HEK293 (cell line): ENCODE measurements around the gene LY86.

ENCODE experiments used
- CTCF ChIP-seq: fragments of 450-650 bp; formaldehyde crosslinking; IDR thresholded peaks from 2 replicates; pipeline ENCODE4 v1.5.1; 2016; ENCODE audit warnings: missing biosample characterization, missing genetic modification characterization
- KLF1 ChIP-seq: fragments of 450-650 bp; formaldehyde crosslinking; IDR thresholded peaks from 2 replicates; pipeline ENCODE4 v1.5.1; 2016; ENCODE audit warnings: missing biosample characterization, missing genetic modification characterization
- MZF1 ChIP-seq: fragments of 450-650 bp; formaldehyde crosslinking; IDR thresholded peaks from 2 replicates; pipeline ENCODE4 v1.5.1; 2017; ENCODE audit warnings: missing biosample characterization, missing genetic modification characterization, borderline replicate concordance
- ZBTB21 ChIP-seq: fragments of 450-650 bp; formaldehyde crosslinking; IDR thresholded peaks from 2 replicates; pipeline ENCODE4 v1.5.1; 2017; ENCODE audit warnings: missing biosample characterization, missing genetic modification characterization
- ZBTB8A ChIP-seq: fragments of 450-650 bp; formaldehyde crosslinking; IDR thresholded peaks from 2 replicates; pipeline ENCODE4 v1.5.1; 2016; ENCODE audit warnings: missing biosample characterization, missing genetic modification characterization
- ZNF202 ChIP-seq: fragments of 450-650 bp; formaldehyde crosslinking; IDR thresholded peaks from 2 replicates; pipeline ENCODE4 v1.5.1; 2016; ENCODE audit warnings: missing biosample characterization, missing genetic modification characterization, borderline replicate concordance
- ZNF223 ChIP-seq: fragments of 450-650 bp; formaldehyde crosslinking; IDR thresholded peaks from 2 replicates; pipeline ENCODE4 v1.5.1; 2016; ENCODE audit warnings: missing biosample characterization, missing genetic modification characterization
- ZNF426 ChIP-seq: fragments of 450-650 bp; formaldehyde crosslinking; IDR thresholded peaks from 2 replicates; pipeline ENCODE4 v1.5.1; 2017; ENCODE audit warnings: missing biosample characterization, missing genetic modification characterization, mild to moderate bottlenecking, inconsistent platforms, moderate library complexity
- ZNF76 ChIP-seq: fragments of 450-650 bp; formaldehyde crosslinking; IDR thresholded peaks from 2 replicates; pipeline ENCODE4; 2016; ENCODE audit warnings: low read depth, missing biosample characterization, missing genetic modification characterization, borderline replicate concordance
- TF ChIP-seq, protein P1 (sequence below): fragments of 450-650 bp; formaldehyde crosslinking; IDR thresholded peaks from 2 replicates; pipeline ENCODE4 v1.5.1; 2016; ENCODE audit warnings: missing biosample characterization, missing genetic modification characterization
- TF ChIP-seq, protein P2 (sequence below): IDR thresholded peaks from 2 replicates; pipeline ENCODE4 v1.6.1; 2011; ENCODE audit warnings: mild to moderate bottlenecking, low read depth, low read length, borderline replicate concordance

DNA sequence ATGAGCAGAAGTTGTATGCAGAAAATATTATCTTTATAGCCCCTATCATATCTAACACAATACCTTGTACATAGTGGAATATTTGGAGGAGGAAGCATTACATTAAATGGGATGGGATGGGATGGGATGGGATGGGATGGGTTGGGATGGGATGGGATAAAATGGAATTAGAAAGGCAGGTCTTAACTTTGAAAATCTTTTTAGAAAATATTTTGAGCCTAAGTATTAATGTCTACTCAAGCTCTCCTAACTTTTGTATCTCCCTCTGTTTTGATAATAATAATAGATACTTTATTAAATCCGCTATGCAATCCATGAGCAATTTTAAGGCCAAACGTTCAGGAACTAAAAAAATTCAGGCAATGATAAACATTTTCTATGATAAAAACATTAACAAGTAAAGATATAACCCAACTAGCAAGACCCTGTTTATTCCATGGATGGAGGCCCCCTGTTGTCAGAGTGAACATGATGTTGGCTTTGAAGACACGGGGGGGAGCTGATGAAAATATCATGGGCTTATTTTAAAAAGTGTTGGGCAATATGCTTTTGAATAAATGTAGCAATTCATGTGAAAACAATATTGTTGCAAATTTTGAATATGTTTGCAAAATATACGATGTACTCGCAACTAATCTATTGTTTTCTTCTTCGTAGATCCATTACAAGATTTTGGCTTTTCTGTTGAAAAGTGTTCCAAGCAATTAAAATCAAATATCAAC lies 35.9 kb downstream of the LY86 start:
- TF ChIP-seq ZNF223 (no peak), CTCF (tag by site-specific recombination) (no peak), ZNF76 (tag by site-specific recombination) (no peak), MZF1 (tag by site-specific recombination) (no peak), ZBTB21 (no peak), KLF1 (no peak), ZNF202 (tag by site-specific recombination) (no peak), ZBTB8A (no peak), ZNF426 (no peak)
- TF ChIP-seq, protein P1, sequence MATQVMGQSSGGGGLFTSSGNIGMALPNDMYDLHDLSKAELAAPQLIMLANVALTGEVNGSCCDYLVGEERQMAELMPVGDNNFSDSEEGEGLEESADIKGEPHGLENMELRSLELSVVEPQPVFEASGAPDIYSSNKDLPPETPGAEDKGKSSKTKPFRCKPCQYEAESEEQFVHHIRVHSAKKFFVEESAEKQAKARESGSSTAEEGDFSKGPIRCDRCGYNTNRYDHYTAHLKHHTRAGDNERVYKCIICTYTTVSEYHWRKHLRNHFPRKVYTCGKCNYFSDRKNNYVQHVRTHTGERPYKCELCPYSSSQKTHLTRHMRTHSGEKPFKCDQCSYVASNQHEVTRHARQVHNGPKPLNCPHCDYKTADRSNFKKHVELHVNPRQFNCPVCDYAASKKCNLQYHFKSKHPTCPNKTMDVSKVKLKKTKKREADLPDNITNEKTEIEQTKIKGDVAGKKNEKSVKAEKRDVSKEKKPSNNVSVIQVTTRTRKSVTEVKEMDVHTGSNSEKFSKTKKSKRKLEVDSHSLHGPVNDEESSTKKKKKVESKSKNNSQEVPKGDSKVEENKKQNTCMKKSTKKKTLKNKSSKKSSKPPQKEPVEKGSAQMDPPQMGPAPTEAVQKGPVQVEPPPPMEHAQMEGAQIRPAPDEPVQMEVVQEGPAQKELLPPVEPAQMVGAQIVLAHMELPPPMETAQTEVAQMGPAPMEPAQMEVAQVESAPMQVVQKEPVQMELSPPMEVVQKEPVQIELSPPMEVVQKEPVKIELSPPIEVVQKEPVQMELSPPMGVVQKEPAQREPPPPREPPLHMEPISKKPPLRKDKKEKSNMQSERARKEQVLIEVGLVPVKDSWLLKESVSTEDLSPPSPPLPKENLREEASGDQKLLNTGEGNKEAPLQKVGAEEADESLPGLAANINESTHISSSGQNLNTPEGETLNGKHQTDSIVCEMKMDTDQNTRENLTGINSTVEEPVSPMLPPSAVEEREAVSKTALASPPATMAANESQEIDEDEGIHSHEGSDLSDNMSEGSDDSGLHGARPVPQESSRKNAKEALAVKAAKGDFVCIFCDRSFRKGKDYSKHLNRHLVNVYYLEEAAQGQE (tag by site-specific recombination), result no peak
- TF ChIP-seq, protein P2, sequence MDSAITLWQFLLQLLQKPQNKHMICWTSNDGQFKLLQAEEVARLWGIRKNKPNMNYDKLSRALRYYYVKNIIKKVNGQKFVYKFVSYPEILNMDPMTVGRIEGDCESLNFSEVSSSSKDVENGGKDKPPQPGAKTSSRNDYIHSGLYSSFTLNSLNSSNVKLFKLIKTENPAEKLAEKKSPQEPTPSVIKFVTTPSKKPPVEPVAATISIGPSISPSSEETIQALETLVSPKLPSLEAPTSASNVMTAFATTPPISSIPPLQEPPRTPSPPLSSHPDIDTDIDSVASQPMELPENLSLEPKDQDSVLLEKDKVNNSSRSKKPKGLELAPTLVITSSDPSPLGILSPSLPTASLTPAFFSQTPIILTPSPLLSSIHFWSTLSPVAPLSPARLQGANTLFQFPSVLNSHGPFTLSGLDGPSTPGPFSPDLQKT, result no peak
